ENCODE results near the gene GCM1. TPM values are rescaled to one million over a fixed set of nuclear protein-coding genes. Genes with fewer than 3 reads are reported as not detected.

Gene GCM1
- total RNA-seq, 2 experiments from 2014 or later, result 0.09 TPM; not detected in 1

DNA sequence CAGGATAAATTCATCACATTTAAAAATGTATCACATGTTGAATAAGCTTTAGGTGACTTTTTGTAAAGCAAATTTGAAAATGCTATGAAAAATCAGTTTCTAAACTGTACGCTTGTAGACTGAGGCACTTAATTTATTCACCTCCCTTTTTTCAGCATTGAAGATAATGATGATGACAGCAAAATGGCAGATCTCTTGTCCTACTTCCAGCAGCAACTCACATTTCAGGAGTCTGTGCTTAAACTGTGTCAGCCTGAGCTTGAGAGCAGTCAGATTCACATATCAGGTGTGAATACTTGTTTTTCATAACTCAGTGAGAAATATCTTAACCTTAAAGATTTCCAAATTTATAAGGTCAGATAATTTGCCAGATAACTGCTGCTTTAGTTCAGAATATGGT, 67.8 kb downstream of the GCM1 start:
- CTCF ChIA-PET, result interaction anchor here (1.2 kb wide), 1 partner anchor 10 kb away, joined by 4 read pairs; no protein-coding TSS in a partner anchor
- Mint-ChIP-seq H3K36me3 (peaks cover 50% of the 10 kb centered on the region), H3K4me1 (no peaks in the 10 kb centered on the region), H3K9me3 (ENCODE audit: low read depth) (no peaks in the 10 kb centered on the region), H3K27me3 (no peaks in the 10 kb centered on the region), H3K27ac (no peak overlapping the region), H3K4me3 (no peak overlapping the region)
- DNase-seq, result no peak
- no peak for ATAC-seq

Other genes starting within 250 kb of the GCM1 start
- gene GSTA3, start 239.1 kb downstream of the GCM1 start, total RNA-seq, result not detected
- gene GSTA4, start 153.6 kb downstream of the GCM1 start, total RNA-seq, result 1 to 10 TPM; 2.9 to 5.8 TPM
- gene CILK1, start 87.0 kb downstream of the GCM1 start, total RNA-seq, result 1 to 10 TPM; 5.9 to 7.5 TPM
- gene FBXO9, start 83.4 kb downstream of the GCM1 start, total RNA-seq, result 10 to 100 TPM; 61.8 to 67.3 TPM
- 100 to 1,000 TPM; 113 to 117 TPM for gene ELOVL5, start 200.1 kb upstream of the GCM1 start, total RNA-seq